Endothelial cell of umbilical vein (primary cell): Measurements from ENCODE around the gene SLC39A11. TPM values are rescaled to one million over a fixed set of nuclear protein-coding genes. Genes with fewer than 3 reads are reported as not detected.

ENCODE experiments used
- BruUV-seq: library from RNA; stranded (reverse); fragments of 400-500 nt; replicated peaks from 2 replicates; lab custom pipeline; 2021; lab: Mats Ljungman, UMichigan
- CTCF ChIA-PET: fragments of 300-600, 350-600 bp; sonication (Branson Sonifier 250); formaldehyde crosslinking; loops from one replicate; lab custom pipeline; 2021; ENCODE audit warnings: antibody characterized with exemption, inconsistent platforms; lab: Charles Lee
- POLR2A ChIA-PET: fragments of 300-600, 350-600 bp; sonication (Branson Sonifier 250); formaldehyde crosslinking; loops from one replicate; lab custom pipeline; 2021; ENCODE audit warnings: antibody characterized with exemption, inconsistent platforms; lab: Charles Lee
- DNase-seq: peaks from one replicate; pipeline ENCODE4 v3.0.0-alpha.2; 2011; ENCODE audit warnings: low read depth, low spot score
- FAIRE-seq: peaks from 2 replicates; lab custom pipeline; 2011; peaks lifted over from hg19 to GRCh38; lab: Jason Lieb, UNC
- H2AFZ ChIP-seq: 2 replicates; pipeline ENCODE4 v1.6.0; 2012; ENCODE audit warnings: low read depth, low read length, control low read depth, inconsistent platforms
- H3K27ac ChIP-seq: 2 replicates; pipeline ENCODE4 v1.5.1; 2011; ENCODE audit warnings: low read depth, mild to moderate bottlenecking, control low read depth, low read length, moderate library complexity; ENCODE audit not compliant: insufficient read depth
- H3K27me3 ChIP-seq, 2 experiments: 2 replicates each; pipeline versions ENCODE4 v1.6.0 to v1.6.1; 2011; ENCODE audit warnings: low read length in 2 of 2, mixed read lengths in 1 of 2; ENCODE audit not compliant: control insufficient read depth in 2 of 2, insufficient read depth in 2 of 2
- H3K36me3 ChIP-seq, 2 experiments: 2 replicates in 1 of 2; 3 replicates in 1 of 2; pipeline ENCODE4 v1.5.1; 2011; ENCODE audit warnings: low read length in 2 of 2, mild to moderate bottlenecking in 1 of 2, moderate library complexity in 1 of 2; ENCODE audit not compliant: control insufficient read depth in 2 of 2, insufficient read depth in 2 of 2; ENCODE audit errors: extremely low read depth in 1 of 2
- H3K4me1 ChIP-seq: 3 replicates; pipeline ENCODE4 v1.5.1; 2011; ENCODE audit warnings: mild to moderate bottlenecking, low read length; ENCODE audit not compliant: control insufficient read depth, insufficient read depth; ENCODE audit errors: extremely low read depth
- H3K4me2 ChIP-seq: 2 replicates; pipeline ENCODE4 v1.6.1; 2011; ENCODE audit warnings: low read length, control low read depth, mixed read lengths; ENCODE audit not compliant: insufficient read depth
- H3K4me3 ChIP-seq, 3 experiments: fragments of 200-600 bp in 1 of 3; sonication (generic), shearing (Covaris generic) in 1 of 3; replicated peaks in 1 of 3; 2 replicates each; pipeline ENCODE4 v1.5.1; 2011 to 2016; ENCODE audit warnings: control low read depth in 3 of 3, low read length in 3 of 3, mild to moderate bottlenecking in 2 of 3, inconsistent platforms in 1 of 3, low read depth in 1 of 3, moderate library complexity in 1 of 3; ENCODE audit not compliant: insufficient read depth in 1 of 3
- H3K79me2 ChIP-seq: 2 replicates; pipeline ENCODE4 v1.6.0; 2012; ENCODE audit warnings: low read length, inconsistent platforms; ENCODE audit not compliant: control insufficient read depth, insufficient read depth
- H3K9ac ChIP-seq: replicated peaks from 2 replicates; pipeline ENCODE3; 2011; ENCODE audit warnings: low read length, control low read depth; ENCODE audit not compliant: insufficient read depth; ENCODE audit errors: extremely low read depth
- H3K9me1 ChIP-seq: replicated peaks from 3 replicates; pipeline ENCODE4 v1.6.0; 2011; ENCODE audit warnings: mild to moderate bottlenecking, low read length; ENCODE audit not compliant: control insufficient read depth, insufficient read depth; ENCODE audit errors: extremely low read depth
- H3K9me3 ChIP-seq: replicated peaks from 2 replicates; pipeline ENCODE4 v1.5.1; 2012; ENCODE audit warnings: low read length, inconsistent platforms; ENCODE audit not compliant: control insufficient read depth, insufficient read depth
- H4K20me1 ChIP-seq: replicated peaks from 2 replicates; pipeline ENCODE3; 2011; ENCODE audit warnings: mild to moderate bottlenecking, low read length; ENCODE audit not compliant: control insufficient read depth, insufficient read depth; ENCODE audit errors: extremely low read depth
- EZH2 ChIP-seq: IDR thresholded peaks from 2 replicates; pipeline ENCODE4 v1.6.1; 2012; ENCODE audit warnings: borderline replicate concordance, low read depth, mild to moderate bottlenecking, moderate library complexity, low read length, inconsistent platforms; ENCODE audit not compliant: severe bottlenecking
- FOS ChIP-seq: IDR thresholded peaks from 2 replicates; pipeline ENCODE4 v1.6.1; 2011; ENCODE audit warnings: mild to moderate bottlenecking, low read length, moderate library complexity, borderline replicate concordance; ENCODE audit not compliant: insufficient read depth
- GATA2 ChIP-seq: IDR thresholded peaks from 2 replicates; pipeline ENCODE4 v1.7.0; 2011; ENCODE audit warnings: low read depth, mild to moderate bottlenecking, moderate library complexity, mixed read lengths, low read length; ENCODE audit not compliant: insufficient read length, insufficient read depth
- JUN ChIP-seq: IDR thresholded peaks from 2 replicates; pipeline ENCODE4 v1.6.1; 2011; ENCODE audit warnings: borderline replicate concordance, low read depth; ENCODE audit not compliant: insufficient read length, insufficient read depth
- MYC ChIP-seq: IDR thresholded peaks from one replicate; pipeline ENCODE4 v1.6.1; 2011; ENCODE audit warnings: mild to moderate bottlenecking, low read depth, low read length
- POLR2A ChIP-seq: IDR thresholded peaks from 2 replicates; pipeline ENCODE4 v1.6.1; 2012; ENCODE audit warnings: low read depth, mild to moderate bottlenecking, control low read depth, low read length
- POLR2AphosphoS5 ChIP-seq: IDR thresholded peaks from 2 replicates; pipeline ENCODE4 v1.6.1; 2012; ENCODE audit warnings: low read depth, mild to moderate bottlenecking, control low read depth, low read length, moderate library complexity; ENCODE audit not compliant: insufficient read depth
- dilution Hi-C: fragments of 300-500 bp; cut with MboI; formaldehyde crosslinking; loops from one replicate; pipeline ENCODE4 v1.15.0; 2019; ENCODE audit warnings: low sequenced_read_pairs; ENCODE audit not compliant: extremely low pct_ligation_motif_present
- intact Hi-C: fragments of 100-400 bp; cut with micrococcal nuclease; formaldehyde crosslinking; loops from one replicate; pipeline ENCODE4 v1.10.0; 2022
- polyA plus RNA-seq, 4 experiments: library from polyadenylated mRNA; depleted of rRNA in 3 of 4; stranded (reverse) in 3 of 4; unstranded in 1 of 4; fragments of >200 nt; gene quantifications; 2 replicates each; pipeline versions ENCODE4 v1.2.1 to v1.2.3, GENCODE V29; 2011 to 2012; ENCODE audit warnings: missing spikeins in 1 of 4
- total RNA-seq: library from RNA; stranded (reverse); gene quantifications from 2 replicates; pipeline ENCODE4 v1.2.3, GENCODE V29; 2021
- TF ChIP-seq, protein P1 (sequence below): IDR thresholded peaks from 2 replicates; pipeline ENCODE4 v1.6.1; 2011; ENCODE audit not compliant: insufficient read depth, insufficient read length
- TF ChIP-seq, protein P2 (sequence below), 2 donors: IDR thresholded peaks; 1 replicate in 1 of 2; 2 replicates in 1 of 2; pipeline ENCODE4 v1.5.1; 2011; ENCODE audit warnings: low read length in 2 of 2, mild to moderate bottlenecking in 2 of 2, moderate library complexity in 2 of 2, control low read depth in 1 of 2, inconsistent platforms in 1 of 2, low read depth in 1 of 2; ENCODE audit not compliant: insufficient read depth in 1 of 2; ENCODE audit errors: extremely low read depth in 1 of 2

The SLC39A11 gene
- total and polyA plus RNA-seq, 2 donors (not counting 3 experiments of a cell fraction or from before 2014, with no cell fraction given), result 8.1 to 11.9 TPM

DNA sequence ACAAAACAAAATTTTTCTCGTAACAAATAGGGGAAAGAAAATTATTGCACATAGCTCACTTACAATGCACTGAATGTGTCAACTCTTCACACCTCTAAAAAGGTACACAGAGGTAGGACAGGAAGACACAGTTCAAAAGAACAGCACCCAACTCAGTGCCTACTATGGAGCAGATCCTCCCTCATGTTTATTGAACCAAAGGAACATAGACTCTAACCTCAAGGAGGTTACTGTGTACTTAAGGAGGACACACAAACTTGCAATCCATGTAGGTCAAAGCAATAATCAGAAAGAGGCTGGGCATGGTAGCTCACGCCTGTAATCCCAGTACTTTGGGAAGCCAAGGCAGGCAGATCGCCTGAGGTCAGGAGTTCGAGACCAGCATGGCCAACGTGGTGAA is 50.3 kb downstream of the SLC39A11 start:
- TF ChIP-seq GATA2 (no peak), POLR2A (no peak), JUN (no peak), POLR2AphosphoS5 (no peak), EZH2 (no peak), MYC (no peak), FOS (no peak)
- TF ChIP-seq, protein P1, sequence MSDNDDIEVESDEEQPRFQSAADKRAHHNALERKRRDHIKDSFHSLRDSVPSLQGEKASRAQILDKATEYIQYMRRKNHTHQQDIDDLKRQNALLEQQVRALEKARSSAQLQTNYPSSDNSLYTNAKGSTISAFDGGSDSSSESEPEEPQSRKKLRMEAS, result no peak
- TF ChIP-seq, protein P2, sequence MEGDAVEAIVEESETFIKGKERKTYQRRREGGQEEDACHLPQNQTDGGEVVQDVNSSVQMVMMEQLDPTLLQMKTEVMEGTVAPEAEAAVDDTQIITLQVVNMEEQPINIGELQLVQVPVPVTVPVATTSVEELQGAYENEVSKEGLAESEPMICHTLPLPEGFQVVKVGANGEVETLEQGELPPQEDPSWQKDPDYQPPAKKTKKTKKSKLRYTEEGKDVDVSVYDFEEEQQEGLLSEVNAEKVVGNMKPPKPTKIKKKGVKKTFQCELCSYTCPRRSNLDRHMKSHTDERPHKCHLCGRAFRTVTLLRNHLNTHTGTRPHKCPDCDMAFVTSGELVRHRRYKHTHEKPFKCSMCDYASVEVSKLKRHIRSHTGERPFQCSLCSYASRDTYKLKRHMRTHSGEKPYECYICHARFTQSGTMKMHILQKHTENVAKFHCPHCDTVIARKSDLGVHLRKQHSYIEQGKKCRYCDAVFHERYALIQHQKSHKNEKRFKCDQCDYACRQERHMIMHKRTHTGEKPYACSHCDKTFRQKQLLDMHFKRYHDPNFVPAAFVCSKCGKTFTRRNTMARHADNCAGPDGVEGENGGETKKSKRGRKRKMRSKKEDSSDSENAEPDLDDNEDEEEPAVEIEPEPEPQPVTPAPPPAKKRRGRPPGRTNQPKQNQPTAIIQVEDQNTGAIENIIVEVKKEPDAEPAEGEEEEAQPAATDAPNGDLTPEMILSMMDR (IDR thresholded peaks at IDR 0.05; ENCODE audit: extremely low read depth in 1 of 2, insufficient read depth in 1 of 2, low read depth in 1 of 2, low read length in 2 of 2), result no peak
- Histone ChIP-seq H3K9me1 (no peaks in the 10 kb centered on the region), H3K27me3 (no peaks in the 10 kb centered on the region), H4K20me1 (no peaks in the 10 kb centered on the region), H3K9me3 (no peaks in the 10 kb centered on the region), H3K36me3 (no peaks in the 10 kb centered on the region), H2AFZ (no peak overlapping the region), H3K4me2 (no peak overlapping the region), H3K4me1 (no peaks in the 10 kb centered on the region), H3K4me3 (no peak overlapping the region), H3K27ac (no peak overlapping the region), H3K9ac (no peak overlapping the region), H3K79me2 (no peaks in the 10 kb centered on the region)
- dilution Hi-C loops, result no loop called here
- BruUV-seq, result no TSS peak
- intact Hi-C loops, result no loop called here
- ChIA-PET CTCF (no interaction called here), POLR2A (no interaction called here)
- FAIRE-seq (no peak), DNase-seq (no peak)
